Measurements from ENCODE around the gene SPOCK3. TPM values are rescaled to one million over a fixed set of nuclear protein-coding genes. Genes with fewer than 3 reads are reported as not detected.
"Not testable (repeated sequence)": the region's sequence is repeated elsewhere in the genome, so short reads cannot be mapped to it uniquely, and the experiment has no call there.

The SPOCK3 gene
- total RNA-seq, 4 donors from 2014 or later = not detected

- H3K4me3 ChIP-seq (ENCODE audit: low read depth, poor library complexity, severe bottlenecking) = no peak overlapping the region
- intact Hi-C loops (cut with DNase I; ENCODE audit: low total_unique reads) = no loop called here
- no peak for DNase-seq (ENCODE audit: low spot score in 2 of 2)
- 54 to 55% methylated on average over 3 of the region's 3 CpGs for WGBS, 2 donors
- TF ChIP-seq, protein P1, sequence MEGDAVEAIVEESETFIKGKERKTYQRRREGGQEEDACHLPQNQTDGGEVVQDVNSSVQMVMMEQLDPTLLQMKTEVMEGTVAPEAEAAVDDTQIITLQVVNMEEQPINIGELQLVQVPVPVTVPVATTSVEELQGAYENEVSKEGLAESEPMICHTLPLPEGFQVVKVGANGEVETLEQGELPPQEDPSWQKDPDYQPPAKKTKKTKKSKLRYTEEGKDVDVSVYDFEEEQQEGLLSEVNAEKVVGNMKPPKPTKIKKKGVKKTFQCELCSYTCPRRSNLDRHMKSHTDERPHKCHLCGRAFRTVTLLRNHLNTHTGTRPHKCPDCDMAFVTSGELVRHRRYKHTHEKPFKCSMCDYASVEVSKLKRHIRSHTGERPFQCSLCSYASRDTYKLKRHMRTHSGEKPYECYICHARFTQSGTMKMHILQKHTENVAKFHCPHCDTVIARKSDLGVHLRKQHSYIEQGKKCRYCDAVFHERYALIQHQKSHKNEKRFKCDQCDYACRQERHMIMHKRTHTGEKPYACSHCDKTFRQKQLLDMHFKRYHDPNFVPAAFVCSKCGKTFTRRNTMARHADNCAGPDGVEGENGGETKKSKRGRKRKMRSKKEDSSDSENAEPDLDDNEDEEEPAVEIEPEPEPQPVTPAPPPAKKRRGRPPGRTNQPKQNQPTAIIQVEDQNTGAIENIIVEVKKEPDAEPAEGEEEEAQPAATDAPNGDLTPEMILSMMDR (IDR thresholded peaks at IDR 0.05) = no peak
- no peak for TF ChIP-seq POLR2A (IDR thresholded peaks at IDR 0.05)
These were observed 436.2 kb downstream of the SPOCK3 start for GRCh38 chr4:166798126-166798525.

- TF ChIP-seq, protein P1 (IDR thresholded peaks at IDR 0.05) = no peak
- TF ChIP-seq POLR2A (IDR thresholded peaks at IDR 0.05) = no peak
- H3K4me3 ChIP-seq (ENCODE audit: low read depth, poor library complexity, severe bottlenecking) = no peak overlapping the region
- no peak for DNase-seq (ENCODE audit: low spot score in 2 of 2)
- intact Hi-C loops (cut with DNase I; ENCODE audit: low total_unique reads) = no loop called here
These were observed 456.5 kb downstream of the SPOCK3 start for GRCh38 chr4:166777760-166778159.

DNA sequence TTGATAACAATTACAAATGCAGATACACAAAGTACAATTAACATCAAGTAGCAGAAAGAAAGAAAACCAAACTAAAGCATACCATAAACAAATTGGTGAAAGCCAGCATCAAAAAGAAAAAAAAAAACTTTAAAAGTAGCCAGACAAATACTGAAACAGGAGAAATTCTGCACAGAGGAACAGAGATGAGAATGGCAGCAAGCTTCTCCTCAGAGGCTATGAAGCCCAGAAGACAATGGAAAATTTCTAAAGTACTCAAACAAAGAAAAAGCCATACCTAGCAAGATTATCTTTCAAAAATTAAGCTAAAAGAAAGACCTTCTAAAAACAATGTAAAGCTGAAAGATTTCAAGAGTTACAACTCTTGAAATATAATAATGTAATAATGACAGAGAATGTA, 471.3 kb downstream of the SPOCK3 start:
- intact Hi-C loops (cut with DNase I; ENCODE audit: low total_unique reads) = no loop called here
- TF ChIP-seq POLR2A (IDR thresholded peaks at IDR 0.05) = no peak
- TF ChIP-seq, protein P1 (IDR thresholded peaks at IDR 0.05) = no peak
- no peak for DNase-seq (ENCODE audit: low spot score in 2 of 2)
- H3K4me3 ChIP-seq (ENCODE audit: low read depth, poor library complexity, severe bottlenecking) = no peak overlapping the region

- no peak overlapping the region for H3K4me3 ChIP-seq (ENCODE audit: low read depth, poor library complexity, severe bottlenecking)
- TF ChIP-seq, protein P1 (IDR thresholded peaks at IDR 0.05) = no peak
- TF ChIP-seq POLR2A (IDR thresholded peaks at IDR 0.05) = no peak
- WGBS, 2 donors = 23 to 29% methylated on average over 1 of the region's 1 CpG
- intact Hi-C loops (cut with DNase I; ENCODE audit: low total_unique reads) = no loop called here
- DNase-seq (ENCODE audit: low spot score in 2 of 2) = no peak
These were observed 492.6 kb downstream of the SPOCK3 start for GRCh38 chr4:166741742-166742141.

GRCh38 chr4:166739215-166739614, 495.1 kb downstream of the SPOCK3 start:
- 90 to 96% methylated on average over 4 of the region's 4 CpGs for WGBS, 2 donors
- DNase-seq (ENCODE audit: low spot score in 2 of 2); H3K4me3 ChIP-seq (ENCODE audit: low read depth, poor library complexity, severe bottlenecking); intact Hi-C loops (cut with DNase I; ENCODE audit: low total_unique reads): not testable (repeated sequence)

DNA sequence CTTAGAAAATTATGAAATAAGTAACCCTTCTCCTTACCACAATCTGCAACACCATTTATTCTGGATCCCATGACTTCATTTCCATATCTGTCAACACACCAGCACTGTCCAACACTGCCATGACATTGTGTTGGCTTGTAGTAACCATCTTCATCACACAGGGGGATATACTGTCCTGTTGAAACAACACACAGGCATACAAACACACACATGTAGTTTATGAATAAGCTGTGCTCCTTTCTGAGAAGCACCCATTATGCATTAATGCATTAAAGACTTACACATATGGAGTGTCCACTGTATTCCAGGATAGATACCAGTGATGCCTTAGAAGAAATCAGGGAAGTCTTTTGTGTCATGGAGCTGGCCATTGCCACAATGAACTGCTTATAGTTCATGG, 496.9 kb downstream of the SPOCK3 start:
- intact Hi-C loops (cut with DNase I; ENCODE audit: low total_unique reads) = no loop called here

DNA sequence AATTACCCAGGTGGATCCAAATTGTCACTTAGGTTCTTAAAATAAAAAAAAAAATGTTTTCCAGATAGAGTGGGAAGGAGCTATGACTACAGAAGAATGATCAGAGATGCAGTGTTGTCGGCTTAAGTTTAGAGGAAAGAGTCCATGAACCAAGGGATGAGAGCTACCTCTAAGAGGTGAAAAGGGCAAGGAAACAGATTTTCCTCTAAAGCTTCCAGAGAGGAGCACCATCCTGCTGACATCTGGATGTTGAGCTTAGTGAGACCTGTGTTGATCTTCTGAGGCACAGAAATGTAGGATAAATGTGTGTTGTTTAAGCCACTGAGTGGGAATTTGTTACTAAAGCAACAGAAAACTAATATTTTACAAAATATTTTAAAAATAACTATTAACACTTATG, 498.7 kb downstream of the SPOCK3 start:
- intact Hi-C loops (cut with DNase I; ENCODE audit: low total_unique reads) = no loop called here
- TF ChIP-seq, protein P1 (IDR thresholded peaks at IDR 0.05) = no peak
- TF ChIP-seq POLR2A (IDR thresholded peaks at IDR 0.05) = no peak
- no peak overlapping the region for H3K4me3 ChIP-seq (ENCODE audit: low read depth, poor library complexity, severe bottlenecking)
- WGBS, 2 donors = 14 to 73% methylated on average over 1 of the region's 1 CpG
- DNase-seq (ENCODE audit: low spot score in 2 of 2) = no peak

More for the DNA sequence above, 496.9 kb downstream of the SPOCK3 start:
- no peak overlapping the region for H3K4me3 ChIP-seq (ENCODE audit: low read depth, poor library complexity, severe bottlenecking)
- no peak for TF ChIP-seq POLR2A (IDR thresholded peaks at IDR 0.05)
- no peak for DNase-seq (ENCODE audit: low spot score in 2 of 2)
